Measurements from ENCODE around the gene BCL6B.
"Not testable (repeated sequence)": the region's sequence is repeated elsewhere in the genome, so short reads cannot be mapped to it uniquely, and the experiment has no call there.

Gene BCL6B
- 0 to 0.22 reads per million in 2 donors for total RNA-seq

DNA sequence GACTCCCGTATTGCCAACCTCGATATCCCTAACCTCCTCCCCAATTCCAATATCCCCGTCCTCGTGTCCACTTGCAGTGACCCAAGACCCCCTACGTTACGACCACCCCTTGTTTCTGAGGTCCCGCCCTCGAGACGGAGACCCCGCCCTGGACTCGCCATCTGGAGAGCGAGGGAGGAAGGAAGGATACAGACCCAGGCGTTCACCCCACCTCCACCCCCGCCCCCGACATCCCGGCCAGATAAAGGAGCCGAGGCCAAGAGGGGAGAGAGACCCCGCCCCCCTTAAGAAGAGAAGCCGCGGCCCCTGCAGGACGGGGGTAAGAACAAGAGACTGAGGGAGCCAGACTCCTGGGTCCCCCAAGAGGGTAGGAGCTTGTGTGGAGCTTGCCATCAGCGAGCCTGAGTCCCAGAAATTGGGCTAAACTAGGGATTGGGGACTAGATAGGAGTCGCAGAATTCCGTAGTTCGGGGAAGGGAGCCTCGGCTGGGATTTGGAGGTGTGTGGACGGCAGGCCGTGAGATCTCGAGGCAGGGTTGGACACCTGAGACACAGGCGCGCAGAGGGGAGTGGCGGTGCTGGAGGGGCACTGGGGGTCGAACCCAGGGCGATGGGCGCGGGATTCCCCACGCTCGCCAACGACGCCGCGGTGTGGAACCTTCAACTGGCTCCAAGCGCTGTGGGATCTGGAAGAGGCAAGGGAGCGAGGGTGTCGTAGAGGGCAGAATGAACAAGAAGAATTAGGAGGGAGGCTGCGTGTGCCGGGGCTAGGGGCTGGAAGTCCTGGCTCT lies at the start of gene BCL6B:
Gene BCL6B, plus strand, starts transcription at position 270 of the 791 bp plus-strand sequence. CDS start 622 bp downstream, outside the sequence.
- DNase-seq = no peak

DNA sequence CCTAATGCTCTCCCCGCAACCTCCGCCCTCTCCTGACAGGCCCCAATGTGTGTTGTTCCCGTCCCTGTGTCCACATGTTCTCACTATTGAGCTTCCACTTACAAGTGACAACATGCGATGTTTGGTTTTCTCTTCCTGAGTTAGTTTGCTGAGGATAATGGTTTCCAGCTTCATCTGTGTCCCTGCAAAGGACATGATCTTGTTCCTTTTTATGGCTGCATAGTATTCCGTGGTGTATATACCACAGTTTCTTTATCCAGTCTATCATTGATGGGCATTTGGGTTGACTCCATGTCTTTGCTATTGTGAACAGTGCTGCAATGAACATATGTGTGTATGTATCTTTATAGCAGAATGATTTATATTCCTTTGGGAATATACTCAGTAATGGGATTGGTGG lies 43.4 kb upstream of the BCL6B start:
- not testable (repeated sequence) for DNase-seq

- DNase-seq = no peak
Measured at GRCh38 chr17:6981426-6981825, 41.4 kb upstream of the BCL6B start.

DNA sequence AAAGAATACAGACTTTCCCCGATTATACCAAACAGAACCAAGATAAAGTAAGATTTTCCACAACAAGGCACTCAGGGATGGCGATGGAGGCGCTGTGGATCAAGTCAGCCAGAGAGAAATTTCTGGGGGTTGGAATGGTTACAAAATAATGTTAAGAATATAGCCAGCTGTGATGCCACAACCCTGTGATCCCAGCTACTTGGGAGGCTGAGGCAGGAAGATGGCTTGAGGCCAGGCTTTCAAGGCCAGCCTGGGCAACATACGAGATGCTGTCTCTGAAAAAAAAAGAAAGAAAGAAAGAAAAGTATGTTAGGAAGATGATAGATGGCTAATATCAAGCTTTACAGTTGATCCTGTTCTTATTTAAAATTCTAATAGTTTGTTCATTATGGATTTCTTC lies 37.6 kb upstream of the BCL6B start:
- no peak for DNase-seq

- no peak for DNase-seq
Measured at GRCh38 chr17:6986676-6987075, 36.2 kb upstream of the BCL6B start.

- DNase-seq = no peak
Measured at GRCh38 chr17:6989779-6990178, 33.1 kb upstream of the BCL6B start.

GRCh38 chr17:6993613-6994056 lies 29.2 kb upstream of the BCL6B start:
- not testable (repeated sequence) for DNase-seq

GRCh38 chr17:6994118-6994598 lies 28.7 kb upstream of the BCL6B start:
- no peak for DNase-seq

DNA sequence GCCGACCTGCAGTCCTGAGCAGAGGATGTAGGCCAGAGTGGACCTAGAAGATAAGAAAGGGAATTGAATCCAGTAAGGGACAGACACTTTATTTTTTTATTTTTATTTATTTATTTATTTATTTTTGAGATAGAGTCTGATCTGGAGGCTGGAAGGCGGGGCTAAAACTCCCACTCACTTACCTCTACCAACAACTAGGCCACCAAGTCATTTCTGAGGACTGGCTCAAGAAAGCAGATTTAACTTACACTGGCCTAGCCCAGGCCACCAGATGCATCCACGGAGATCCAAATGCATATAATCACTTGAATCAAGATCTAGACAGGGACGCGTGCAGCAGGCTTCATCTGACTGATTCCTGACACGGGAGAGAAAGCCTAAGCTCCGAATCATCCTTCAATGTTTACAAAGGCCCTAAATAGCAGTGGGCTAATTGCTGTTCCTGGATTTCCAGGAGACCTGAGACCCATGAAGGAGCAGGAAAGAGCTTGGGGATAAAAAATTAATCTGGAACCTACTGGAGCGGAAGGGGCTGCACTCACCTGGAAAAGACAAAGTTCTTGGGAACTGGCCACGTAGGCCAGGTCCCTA lies 28.1 kb upstream of the BCL6B start:
- no peak for DNase-seq

GRCh38 chr17:6995500-6996255 lies 27.2 kb upstream of the BCL6B start, which contains the start of gene ALOX12:
TSS of gene ALOX12 (plus strand) at chr17:6996049. CDS start at chr17:6996118, 69 bp downstream.
- no peak for DNase-seq

- no peak for DNase-seq
Measured at GRCh38 chr17:6996256-6997011, 26.4 kb upstream of the BCL6B start.

DNA sequence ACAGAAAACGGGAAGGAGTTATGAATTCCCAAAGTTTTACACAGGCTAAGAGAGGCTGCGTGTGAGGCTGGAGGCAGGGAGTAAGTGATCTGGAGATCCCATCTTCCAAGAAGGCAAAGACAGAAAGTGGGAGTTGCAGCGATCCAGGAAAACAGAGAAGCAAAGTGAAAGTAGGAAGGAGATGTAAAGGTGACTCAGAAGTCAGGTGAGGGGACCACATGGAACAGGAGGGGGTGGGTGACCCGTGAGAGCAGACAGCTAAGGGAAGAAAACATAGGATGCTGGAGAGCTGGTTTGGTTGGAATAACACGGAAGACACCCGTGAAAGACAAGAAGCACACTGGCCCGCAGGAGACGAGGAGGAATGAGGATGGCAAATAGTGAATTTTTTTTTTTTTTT lies 25.7 kb upstream of the BCL6B start:
- DNase-seq = no peak

- no peak for DNase-seq
Measured at GRCh38 chr17:6998855-6999508, 23.9 kb upstream of the BCL6B start.

DNA sequence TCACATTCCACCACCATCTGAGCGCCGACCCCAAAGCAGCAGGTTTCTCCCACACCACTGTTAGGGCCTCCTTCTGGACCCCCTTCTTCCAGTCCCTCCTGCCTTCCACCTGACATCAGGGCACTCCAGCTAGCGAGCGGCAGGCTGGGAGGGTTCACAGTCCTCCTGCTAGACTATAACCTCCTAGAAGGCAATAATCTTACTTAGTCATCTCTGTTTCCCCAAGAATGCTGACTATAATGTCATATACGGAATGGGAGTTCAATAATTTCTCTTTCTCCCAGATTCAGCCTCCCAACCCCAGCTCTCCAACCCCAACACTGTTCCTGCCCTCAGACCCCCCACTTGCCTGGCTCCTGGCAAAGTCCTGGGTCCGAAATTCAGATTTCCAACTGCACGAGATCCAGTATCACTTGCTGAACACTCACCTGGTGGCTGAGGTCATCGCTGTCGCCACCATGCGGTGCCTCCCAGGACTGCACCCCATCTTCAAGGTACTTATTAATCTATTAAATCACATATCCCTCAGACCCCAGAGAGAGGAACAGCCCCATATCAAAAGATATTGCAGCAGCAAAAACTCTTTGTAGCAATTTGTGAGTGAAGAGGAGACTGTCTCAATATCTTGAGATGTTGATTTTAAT lies 21.4 kb upstream of the BCL6B start:
- DNase-seq = no peak

GRCh38 chr17:7002288-7003047 lies 20.4 kb upstream of the BCL6B start:
- no peak for DNase-seq

GRCh38 chr17:7003745-7004144 lies 19.1 kb upstream of the BCL6B start:
- no peak for DNase-seq

GRCh38 chr17:7004398-7005253 lies 18.2 kb upstream of the BCL6B start:
- no peak for DNase-seq

GRCh38 chr17:7005716-7006115 lies 17.1 kb upstream of the BCL6B start:
- no peak for DNase-seq

- DNase-seq = no peak
Measured at GRCh38 chr17:7007143-7007542, 15.7 kb upstream of the BCL6B start.

DNA sequence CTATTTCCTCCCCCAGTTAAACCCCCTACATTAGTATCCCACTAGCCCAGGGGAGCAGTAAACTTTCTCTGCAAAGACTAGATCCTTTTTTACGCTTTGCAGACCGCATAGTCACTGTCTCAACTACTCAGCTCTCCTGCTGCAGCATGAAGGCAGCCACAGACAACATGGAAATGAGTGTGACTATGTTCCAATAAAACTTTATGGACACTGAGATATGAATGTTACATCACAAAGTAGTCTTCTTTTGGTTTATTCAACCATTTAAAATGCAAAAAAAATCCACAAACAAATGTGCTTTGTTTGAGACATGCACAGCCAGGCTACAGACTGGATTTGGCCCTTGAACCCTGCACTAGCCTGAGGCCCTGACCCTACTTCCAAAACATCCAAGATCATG lies 12.3 kb upstream of the BCL6B start:
- DNase-seq = no peak

Data from activated gamma-delta T cell (primary cell).